Pons (tissue), 1 donor: ENCODE measurements around the gene REPS1.
A peak's percentile ranks its signal among the peaks of the same experiment; 100 is the strongest.
"Not testable (repeated sequence)": the region's sequence is repeated elsewhere in the genome, so short reads cannot be mapped to it uniquely, and the experiment has no call there.

Source experiments
- DNase-seq: peaks from one replicate; pipeline ENCODE4 v3.0.0-alpha.2; 2016; ENCODE audit warnings: low spot score

Gene REPS1

GRCh38 chr6:138999949-139000725, 12.1 kb upstream of the REPS1 start:
- DNase-seq, result no peak

DNA sequence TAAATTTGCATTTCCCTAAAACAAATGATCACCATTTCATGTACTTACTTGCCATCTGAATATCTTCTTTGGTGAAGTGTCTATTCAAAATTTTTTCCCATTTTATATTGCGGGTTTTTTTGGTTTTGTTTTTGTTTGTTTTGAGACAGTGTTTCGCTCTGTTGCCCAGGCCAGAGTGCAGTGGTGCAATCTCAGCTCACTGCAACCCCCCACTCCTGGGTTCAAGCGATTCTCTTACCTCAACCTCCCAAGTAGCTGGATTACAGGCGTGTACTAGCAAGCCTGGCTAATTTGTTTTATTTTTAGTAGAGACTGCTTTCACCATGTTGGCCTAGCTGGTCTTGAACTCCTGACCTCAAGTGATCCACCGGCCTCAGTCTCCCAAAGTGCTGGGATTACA, 9.1 kb upstream of the REPS1 start:
- DNase-seq, result no peak

- DNase-seq, result no peak
These were observed 8.5 kb upstream of the REPS1 start for GRCh38 chr6:138996524-138996923.

DNA sequence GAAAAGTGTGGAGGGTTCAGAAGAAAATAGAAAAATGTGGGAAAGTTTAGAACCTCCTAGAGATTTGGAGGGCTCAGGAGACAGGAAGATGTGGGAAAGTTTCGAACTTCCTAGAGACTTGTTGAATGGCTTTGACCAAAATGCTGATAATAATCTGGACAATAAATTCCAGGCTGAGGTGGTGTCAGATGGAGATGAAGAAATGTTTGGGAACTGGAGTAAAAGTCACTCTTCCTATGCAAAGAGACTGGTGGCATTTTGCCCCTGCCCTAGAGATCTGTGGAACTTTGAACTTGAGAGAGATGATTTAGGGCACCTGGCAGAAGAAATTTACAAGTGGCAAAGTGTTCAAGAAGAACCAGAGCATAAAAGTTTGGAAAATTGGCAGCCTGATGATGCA, 5.4 kb upstream of the REPS1 start:
- not testable (repeated sequence) for DNase-seq

DNA sequence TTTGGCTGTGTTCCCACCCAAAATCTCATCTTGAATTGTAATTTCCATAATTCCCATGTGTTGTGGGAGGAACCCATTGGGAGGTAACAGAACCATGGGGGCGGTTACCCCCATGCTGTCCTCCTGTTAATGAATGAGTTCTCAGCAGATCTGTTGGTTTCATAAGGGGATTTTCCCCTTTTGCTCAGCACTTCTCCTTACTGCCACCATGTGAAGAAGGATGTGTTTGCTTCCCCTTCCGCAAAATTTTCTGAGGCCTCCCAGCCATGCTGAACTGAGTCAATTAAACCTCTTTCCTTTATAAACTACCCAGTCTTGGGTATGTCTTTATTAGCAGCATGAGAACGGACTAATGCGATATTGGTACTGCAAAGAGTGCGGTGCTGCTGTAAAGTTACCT, 4.9 kb upstream of the REPS1 start:
- not testable (repeated sequence) for DNase-seq

DNA sequence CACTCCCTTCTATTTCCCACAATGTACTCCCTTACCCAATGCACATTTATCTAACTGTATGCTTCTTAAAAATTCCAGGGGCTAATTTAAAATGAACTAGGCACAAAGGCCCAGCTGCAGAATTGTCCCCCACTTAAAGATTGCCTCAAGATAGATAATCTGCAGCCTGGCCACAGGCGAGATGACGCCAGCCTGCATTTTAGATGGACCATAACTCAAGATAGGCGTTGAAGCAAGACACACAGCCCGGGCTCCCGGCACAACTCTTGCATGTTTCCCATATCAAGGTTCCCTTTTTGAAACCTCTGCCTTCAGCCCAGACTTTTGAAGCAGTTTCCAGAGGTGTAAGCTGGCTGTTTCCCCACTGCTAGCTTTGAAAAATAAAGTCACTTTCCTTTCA, 3.2 kb upstream of the REPS1 start:
- no peak for DNase-seq

- DNase-seq, result no peak
These were observed 1.3 kb upstream of the REPS1 start for GRCh38 chr6:138989098-138989983.

DNA sequence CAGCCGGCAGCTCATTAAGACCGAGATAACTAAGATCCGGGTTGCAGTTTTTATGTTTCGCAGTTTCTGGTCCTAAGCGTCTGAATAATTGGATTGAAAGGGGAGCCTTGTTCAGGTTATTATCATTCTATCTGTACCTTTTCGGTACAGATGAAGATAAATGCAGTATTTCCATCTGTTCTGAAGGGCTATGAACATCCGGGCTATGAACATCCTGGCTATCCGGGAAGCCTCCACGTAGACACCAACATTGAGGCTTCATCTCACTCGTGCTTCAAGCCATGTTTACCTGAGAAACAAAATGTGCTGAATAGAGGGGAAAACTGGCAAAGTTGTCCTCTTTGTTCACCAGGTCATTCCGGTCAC, 399 bp upstream of the REPS1 start:
- DNase-seq, result no peak

GRCh38 chr6:138987080-138987642, 892 bp downstream of the REPS1 start:
- no peak for DNase-seq

DNA sequence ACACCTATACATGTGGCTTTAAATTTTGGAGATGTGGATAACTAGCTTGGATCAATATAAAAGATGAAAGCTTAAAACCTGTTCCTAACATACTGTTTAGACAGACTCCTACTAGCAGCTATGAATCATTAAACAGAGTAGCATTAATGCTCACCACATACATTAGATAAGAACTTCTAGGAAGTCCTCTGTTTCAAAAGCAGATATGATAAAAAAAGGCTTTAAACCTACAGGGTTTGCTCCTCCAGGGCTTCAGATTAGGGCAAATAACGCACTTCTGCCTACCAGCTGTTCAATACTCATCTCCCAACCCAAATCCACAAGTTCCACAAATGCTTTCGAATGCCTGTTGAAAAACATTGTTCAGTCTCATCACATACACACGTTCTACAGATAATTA, 1.5 kb downstream of the REPS1 start:
- no peak for DNase-seq

- DNase-seq, result no peak
These were observed 6.6 kb downstream of the REPS1 start for GRCh38 chr6:138981416-138981815.

DNA sequence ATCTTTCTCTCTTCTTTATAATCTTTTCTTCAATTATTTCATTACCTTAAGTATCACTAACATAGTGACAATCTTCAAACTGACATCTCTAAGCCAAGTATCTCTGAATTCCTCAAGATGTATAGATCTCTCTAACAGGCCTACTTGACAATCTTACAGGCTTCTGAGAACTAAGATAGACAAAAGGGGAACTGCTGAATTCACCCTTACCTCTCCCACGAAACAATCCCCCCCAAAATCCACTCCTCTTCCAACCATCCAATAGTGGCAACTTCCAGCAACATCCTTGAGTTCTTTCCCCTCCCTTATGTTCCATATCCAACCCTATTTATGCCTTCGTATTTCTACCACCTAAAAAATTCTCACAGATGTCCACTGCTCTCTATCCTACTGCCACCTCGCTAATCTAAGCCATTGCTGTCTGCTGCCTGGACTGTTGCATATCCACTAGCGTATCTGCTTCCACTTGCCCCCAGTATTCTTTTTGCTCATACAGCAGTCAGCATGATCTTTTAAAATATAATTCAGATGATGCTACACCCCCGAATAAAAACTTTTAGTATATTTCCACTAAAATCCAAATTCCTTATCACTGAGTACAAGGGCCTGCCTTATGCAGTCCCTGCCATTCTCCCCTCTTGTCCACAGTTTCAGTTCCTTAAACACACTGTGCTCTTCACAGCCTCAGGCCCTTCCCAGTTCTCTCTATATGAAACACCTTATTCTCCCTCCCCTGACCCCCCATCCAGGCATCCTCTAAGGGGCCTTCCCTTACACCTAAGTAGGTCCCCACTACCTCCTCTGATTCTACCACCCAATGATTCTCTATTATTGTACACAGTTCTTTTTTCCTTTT, 8.0 kb downstream of the REPS1 start:
- DNase-seq, result no peak

- DNase-seq, result no peak
These were observed 8.7 kb downstream of the REPS1 start for GRCh38 chr6:138979365-138979764.

- DNase-seq, result no peak
These were observed 9.8 kb downstream of the REPS1 start for GRCh38 chr6:138978229-138978628.

GRCh38 chr6:138977646-138978167, 10.3 kb downstream of the REPS1 start:
- DNase-seq, result no peak

DNA sequence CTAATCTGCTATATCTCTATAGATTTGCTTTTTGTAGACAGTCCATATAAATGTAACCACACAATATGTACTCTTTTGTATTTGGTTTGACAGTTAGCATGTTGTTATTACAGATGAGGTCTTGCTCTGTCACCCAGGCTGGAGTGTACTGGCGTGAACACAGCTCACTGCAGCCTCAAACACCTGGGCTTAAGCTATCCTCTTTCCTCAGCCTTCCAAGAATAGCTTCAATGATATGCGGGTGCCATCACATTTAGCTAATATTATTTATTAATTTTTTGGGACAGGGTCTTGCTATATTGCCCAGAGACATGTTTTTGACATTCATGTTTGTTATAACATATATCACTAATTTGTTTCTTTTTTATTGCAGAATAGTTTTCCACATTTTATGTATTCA, 10.8 kb downstream of the REPS1 start:
- DNase-seq, result no peak

GRCh38 chr6:138975815-138976214, 12.2 kb downstream of the REPS1 start:
- no peak for DNase-seq

- no peak for DNase-seq
These were observed 14.4 kb downstream of the REPS1 start for GRCh38 chr6:138973466-138974153.

DNA sequence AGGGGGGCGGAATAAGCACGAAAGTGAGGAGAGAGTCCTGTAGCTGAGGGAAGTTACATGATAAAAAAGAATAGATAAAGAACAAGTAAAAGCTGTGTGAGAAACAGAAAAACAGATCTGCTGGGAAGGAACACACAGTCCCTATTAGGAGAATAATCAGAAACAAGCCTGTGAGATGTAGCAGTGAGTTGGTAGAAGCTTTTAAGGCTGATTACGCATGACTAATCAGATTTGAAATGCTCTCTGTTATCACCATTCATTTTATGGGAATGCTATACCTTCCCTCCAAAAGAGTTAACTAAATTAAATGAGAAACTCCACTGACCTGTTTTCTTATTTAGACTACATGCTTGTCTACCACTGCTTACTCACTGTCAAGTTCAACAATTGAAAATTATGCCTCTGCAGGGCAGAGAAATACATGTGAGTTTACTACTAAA, 15.8 kb downstream of the REPS1 start:
- DNase-seq, result no peak

- peak; percentile 75 for DNase-seq
These were observed 16.5 kb downstream of the REPS1 start for GRCh38 chr6:138971601-138972000.

GRCh38 chr6:138970856-138971425, 17.1 kb downstream of the REPS1 start:
- peak; percentile 42 for DNase-seq
